NCI-H2227 (cell line): Measurements from ENCODE around the gene KHDRBS2.

ENCODE experiments used
- DNase-seq: peaks from one replicate; lab custom pipeline; 2025; ENCODE audit not compliant: unreplicated experiment; lab: John Stamatoyannopoulos, UW

KHDRBS2 gene

GRCh38 chr6:62192593-62192992 lies 93.4 kb downstream of the KHDRBS2 start:
- DNase-seq, result no peak

- no peak for DNase-seq
Observed at GRCh38 chr6:62175195-62175594, 110.8 kb downstream of the KHDRBS2 start.

- DNase-seq, result no peak
Observed at GRCh38 chr6:62174548-62174947, 111.5 kb downstream of the KHDRBS2 start.

GRCh38 chr6:62167736-62168135 lies 118.3 kb downstream of the KHDRBS2 start:
- DNase-seq, result no peak

DNA sequence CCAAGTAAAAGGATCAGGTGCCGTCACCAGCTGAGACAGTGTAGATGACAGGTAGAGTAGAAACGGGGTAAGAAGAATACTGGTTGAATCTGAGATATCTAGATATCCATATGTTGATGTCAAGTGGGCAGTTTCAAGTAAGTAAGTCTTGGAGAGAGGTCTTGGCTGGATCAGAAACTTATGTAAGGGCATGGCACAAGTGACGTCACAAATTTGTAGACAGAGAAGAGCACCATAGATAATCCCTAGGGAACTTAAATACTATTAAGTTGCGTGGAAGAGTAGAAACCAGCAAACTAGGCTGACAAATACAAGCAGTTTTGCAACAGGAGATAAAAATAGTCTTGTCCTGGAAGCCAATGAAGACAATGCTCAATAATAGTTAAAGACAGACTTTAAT lies 123.2 kb downstream of the KHDRBS2 start:
- no peak for DNase-seq

DNA sequence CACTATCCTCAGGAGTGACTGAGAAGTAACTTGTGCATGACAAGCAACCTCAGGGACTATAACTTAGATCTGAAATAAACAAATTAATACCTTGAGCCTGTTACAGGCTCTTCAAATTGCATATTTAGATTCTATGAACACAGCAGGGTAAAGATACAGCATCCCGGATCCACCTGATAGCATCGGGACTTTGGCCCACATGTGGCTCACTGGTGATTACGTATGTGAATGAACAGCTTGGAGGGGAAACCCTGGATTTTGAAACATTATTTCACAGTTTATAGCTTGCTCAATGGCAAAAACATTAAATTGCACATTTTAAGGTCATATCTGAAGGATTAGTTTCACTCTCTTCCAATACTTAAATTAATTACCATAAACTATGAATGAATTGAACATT lies 133.2 kb downstream of the KHDRBS2 start:
- no peak for DNase-seq

- DNase-seq, result peak; percentile 60
Observed at GRCh38 chr6:62150048-62150663, 135.9 kb downstream of the KHDRBS2 start.

DNA sequence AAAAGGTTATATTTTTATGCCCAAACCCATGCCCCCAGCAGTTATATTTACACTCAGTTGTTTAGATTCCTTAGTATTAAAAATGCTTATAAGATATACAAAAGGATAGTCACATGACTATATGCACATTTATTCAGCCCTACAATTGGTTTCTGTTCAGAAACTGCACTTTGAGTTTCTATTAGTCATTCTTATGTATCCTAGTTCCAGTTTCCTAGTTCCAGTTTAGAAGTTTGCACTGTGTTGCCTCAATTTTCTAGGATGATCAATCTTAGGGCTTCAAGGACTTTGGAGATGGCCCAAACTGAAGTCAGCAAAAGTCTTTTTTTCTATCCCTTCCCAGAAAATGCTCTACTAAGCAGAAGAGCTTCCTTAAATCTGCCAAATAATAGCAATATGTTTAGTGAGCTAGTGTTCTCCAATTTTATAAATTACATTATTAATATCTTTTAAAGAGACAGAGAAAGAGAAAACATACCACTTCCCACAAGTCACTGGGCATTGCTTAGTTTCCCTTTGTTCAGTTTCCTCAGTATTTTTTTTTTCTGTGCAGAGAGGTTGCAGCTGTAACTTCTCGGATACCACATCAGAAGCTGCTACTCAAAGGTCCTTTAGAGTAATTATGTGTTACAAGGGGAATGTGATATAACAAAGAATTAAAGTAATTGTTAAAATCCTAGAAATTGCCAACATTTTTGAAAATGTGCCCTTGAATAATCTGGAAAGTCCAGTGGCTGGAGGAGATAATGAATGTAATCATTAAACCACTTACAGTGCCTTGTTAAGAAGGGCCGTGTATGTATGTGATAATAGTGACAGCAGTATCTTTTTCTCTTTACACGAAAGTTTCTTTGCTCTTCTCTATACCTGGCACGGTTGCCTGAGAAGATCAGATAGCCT lies 138.8 kb downstream of the KHDRBS2 start:
- peak; percentile 29 for DNase-seq

GRCh38 chr6:62129127-62129526 lies 156.9 kb downstream of the KHDRBS2 start:
- no peak for DNase-seq

DNA sequence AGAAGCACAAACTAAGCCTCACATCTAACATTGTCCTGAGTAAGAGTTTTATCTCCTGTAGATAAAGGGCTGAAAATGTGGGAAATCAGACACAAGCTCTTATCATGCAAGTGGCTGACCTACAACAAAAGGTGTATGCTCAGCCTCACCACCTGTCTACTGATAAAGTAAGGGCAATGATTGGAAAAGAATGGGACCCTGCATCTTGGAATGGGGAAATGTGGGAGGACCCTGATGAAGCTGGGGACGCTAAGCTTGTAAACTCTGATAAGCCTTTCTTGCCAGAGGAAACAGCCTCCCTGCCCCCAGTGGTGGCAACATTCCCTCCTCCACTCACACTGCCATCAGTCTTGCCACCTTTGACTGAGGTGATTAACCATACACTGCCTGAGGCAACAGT lies 166.6 kb downstream of the KHDRBS2 start:
- no peak for DNase-seq

DNA sequence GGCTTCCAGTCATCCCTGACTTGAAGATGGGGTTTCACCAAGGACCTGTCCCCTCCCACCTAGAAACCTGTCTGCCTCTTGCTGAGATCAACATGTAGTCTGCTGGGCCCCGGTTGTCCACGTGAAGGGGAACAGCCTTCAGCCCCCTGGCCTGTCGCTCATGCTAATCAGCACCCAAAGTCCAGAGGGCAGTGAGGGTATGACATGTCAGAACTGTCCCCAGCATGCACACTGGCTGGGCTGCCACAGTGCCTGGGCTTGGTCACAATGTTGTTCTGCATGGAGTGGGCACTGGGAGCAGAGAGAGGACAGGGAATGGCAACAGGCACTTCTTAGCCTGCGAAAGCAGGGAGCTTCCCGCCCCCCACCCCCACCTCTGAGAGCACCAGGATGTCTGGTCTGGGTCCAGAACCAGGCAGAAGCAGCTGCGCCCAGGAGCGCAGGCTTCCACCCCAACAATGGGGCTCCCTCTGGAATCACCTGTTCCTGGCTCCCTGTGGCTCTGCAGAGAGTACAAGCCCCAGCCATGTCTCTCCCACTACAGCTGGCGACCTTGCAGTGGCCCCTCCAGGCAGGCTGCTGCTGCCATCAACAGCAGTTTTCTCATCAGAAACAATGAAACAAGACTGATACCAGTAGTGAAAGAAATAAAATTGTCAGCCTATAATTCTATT lies 182.7 kb downstream of the KHDRBS2 start:
- no peak for DNase-seq

DNA sequence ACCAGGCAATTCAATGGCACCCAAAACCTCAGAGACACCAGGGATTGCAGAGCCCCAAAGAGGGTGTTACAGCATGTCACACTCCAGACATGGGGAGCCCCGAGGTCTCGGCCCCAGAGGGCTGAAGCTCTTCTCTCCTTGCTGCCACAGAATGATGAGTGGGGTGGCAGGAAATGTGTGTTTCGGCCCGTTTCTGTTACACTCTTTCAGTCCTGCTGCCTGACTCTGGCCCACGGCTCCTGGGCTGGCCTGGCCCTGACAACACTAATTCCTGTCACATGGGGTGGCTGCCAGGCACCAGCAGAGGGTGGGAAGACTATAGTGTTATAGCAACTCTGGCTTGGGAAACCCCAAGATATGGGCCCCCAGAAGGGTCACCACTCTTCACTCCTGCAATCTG lies 183.6 kb downstream of the KHDRBS2 start:
- DNase-seq, result no peak

DNA sequence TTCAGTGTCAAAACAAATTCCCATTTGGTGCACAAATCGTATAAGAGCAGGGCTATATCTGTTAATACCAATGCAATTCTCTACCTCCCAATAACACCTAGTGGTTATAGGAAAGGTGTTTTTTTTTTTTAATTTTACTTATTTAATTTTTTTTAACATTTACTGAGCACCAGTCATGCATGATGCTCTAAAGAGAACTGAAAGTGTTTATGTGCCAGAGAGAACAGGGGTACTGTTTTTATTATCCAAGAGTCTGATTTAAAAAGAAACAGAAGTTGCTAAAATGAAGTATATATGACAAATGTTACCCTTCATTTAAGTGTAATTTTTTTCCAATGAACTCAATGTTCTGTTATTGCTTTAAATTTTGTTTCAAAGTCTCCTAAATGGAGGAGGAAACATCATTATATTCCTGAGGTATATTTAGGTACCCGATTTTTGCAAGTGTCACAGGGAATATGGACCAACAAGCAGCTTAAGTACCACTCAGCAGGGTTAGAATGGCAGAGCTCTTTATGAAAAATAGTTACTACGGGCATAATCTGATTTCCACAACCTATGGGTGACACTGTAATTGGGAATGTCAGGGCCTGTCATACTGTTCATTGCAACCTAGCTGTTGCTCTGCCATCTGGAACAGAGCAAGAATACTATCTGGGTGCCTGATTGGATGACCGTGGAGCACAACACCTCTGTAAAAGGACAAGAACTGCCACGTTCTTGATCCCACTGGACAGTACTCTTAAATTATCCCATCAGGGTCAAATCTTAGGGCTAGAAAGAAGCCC lies 195.4 kb downstream of the KHDRBS2 start:
- no peak for DNase-seq

DNA sequence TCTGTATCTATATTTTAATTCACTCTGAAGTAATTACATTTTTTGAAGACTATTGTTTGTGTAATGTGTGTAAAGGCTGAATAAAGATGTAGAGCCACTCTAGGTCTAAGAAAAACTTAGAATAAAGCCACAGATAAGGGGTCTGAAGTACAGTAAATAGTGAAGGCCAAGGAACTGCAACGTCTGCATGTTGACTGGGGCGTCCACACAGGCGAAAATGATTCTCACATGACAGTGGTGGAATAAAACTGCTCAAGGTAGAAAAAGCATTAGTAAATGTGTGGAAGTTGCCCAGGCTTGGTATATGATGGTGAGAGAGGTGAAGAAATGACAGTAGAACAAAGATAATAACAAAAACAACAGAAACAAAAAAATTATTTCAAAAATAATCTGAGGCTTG lies 196.2 kb downstream of the KHDRBS2 start:
- DNase-seq, result no peak

DNA sequence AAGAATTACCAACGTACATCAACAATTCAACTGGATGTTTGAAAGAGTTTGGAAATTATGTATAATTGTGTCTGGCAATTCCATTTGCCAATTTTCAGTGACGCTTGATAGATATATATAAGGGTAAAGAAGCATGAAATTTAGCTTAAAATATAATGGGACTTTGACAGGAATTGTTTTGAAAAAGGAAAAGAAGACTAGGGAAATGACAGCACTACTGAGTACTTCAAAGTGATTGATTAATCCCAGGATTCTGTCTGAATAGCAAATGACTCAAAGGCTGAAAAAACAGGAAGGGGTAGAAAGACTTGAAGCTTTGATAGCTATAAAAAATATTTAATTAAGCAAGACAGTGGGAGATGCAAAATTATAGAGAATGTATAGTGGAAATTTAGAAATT lies 200.0 kb downstream of the KHDRBS2 start:
- DNase-seq, result no peak

DNA sequence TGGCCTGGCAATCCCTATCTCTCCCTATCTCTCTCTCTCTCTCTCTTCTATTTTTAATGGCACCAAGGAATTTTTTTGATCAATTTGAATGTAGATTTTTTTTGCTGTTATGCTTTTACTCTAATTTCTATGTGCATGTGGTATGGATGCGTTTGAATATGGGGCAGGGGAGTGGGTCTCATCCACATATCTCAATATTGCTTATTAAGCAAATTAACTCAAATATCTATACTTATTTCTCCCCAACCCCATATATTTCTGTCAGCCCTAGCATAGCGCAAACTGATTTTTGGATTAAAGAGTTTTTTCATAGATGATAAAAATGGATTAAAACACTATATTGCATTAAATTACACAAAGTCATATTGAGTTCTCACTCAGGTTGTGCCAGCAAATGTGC lies 210.2 kb downstream of the KHDRBS2 start:
- DNase-seq, result no peak

DNA sequence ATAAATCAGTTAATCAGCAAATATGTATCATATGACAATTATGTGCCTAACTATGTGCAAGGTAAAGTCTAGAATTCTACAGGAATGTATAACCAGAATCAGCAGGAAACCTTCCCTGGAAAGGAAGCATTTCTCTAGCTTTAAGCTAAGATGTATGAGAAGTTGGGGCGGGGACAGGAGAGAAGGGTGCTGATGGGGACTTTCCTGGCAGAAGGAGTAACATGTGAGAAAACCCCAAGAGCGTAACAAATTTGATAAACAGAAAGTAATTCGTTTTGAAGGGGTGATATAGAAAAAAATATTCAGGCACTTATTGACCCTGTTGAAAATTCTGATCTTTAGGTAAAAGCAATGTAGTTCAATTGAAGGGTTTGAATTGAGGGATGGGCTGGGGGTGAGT lies 226.1 kb downstream of the KHDRBS2 start:
- DNase-seq, result no peak

DNA sequence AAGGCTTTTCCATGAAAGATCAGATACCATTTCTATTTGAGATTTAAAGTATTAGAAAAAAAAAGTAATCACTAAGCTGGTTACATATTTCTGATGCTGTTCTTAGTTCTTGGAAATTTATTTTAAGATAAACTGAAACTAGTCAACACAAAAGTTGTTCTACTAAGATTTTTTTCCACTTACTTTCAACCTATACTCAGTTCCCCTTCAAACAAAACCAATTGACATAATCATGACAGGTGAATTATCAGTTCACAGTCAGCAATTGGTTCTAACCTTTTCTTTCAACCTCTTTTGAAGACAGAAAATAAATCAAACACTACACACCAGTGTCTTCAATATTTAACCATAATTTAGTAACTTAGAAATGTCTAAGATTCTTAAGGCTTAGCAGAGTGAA lies 228.7 kb downstream of the KHDRBS2 start:
- no peak for DNase-seq

DNA sequence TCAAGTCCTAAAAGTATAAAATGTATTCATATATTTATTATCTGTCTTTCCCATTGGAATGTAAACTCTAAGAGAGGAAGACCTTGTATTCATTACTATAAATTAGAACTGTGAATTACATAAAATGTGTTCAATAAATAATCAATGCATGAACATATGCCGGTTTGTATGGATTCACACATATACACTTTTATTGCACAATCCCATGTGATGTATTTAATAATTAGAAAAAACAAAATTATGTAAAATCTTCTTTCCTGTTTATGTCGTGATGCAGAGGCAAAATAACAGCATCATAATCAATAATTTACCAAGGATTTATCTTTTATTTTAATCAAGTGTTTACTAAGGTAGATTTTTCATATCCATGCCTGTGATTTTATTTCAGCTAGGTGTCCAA lies 240.5 kb downstream of the KHDRBS2 start:
- DNase-seq, result no peak

DNA sequence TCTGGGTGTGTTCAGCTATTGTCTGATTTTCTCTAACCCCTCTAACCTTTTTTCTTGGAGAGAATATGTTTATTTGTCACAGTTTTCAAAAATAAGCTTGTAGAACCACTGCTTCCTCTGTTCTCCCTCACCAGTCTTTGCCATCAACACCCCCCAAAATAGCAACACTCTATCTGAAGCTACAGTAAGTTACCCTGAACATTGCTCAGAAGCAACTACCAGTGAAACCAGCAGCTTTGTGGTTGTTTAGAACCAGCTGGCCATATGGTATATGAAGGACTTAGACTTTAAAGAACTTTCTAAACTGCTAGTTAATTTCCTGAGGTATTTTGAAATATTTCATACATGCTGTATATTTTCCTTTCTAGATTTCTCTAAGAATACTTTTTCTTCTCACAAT lies 242.9 kb downstream of the KHDRBS2 start:
- no peak for DNase-seq

DNA sequence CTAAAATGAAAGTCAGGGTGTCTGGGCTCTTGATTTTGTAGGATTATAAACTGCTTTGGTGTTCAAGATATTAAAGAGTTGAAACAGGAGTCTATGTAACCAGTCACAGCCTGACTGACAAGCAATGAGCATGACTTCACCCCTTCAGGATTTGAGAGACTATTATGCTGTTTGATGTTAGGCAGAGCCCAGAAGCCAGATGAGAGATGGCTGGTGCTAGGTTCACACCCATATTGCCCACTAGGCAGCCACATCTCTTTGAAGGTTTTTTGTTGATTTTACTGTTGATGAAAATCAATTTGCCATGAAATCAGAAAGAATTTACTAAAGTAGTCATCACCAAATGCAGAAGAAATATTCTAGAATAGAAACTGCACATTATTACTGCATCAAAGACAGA lies 243.6 kb downstream of the KHDRBS2 start:
- no peak for DNase-seq
